Neural cell (in vitro differentiated cells): Measurements from ENCODE around the gene FPGS.

ENCODE experiments used
- EP300 ChIP-seq: fragments of 450-650 bp; conservative IDR thresholded peaks from 2 replicates; pipeline ENCODE4 v1.6.1; 2014; ENCODE audit warnings: antibody characterized with exemption, mild to moderate bottlenecking, moderate library complexity; ENCODE audit not compliant: poor library complexity, severe bottlenecking
- EZH2 ChIP-seq: fragments of 200-600, 300-800 bp; shearing (Covaris generic), sonication (generic); IDR thresholded peaks from 2 replicates; pipeline ENCODE4 v1.6.1; 2014; ENCODE audit warnings: antibody characterized with exemption, low read length, borderline replicate concordance, mild to moderate bottlenecking; ENCODE audit not compliant: insufficient read depth, poor library complexity, severe bottlenecking
- TF ChIP-seq, protein P1 (sequence below): fragments of 450-650 bp; IDR thresholded peaks from 2 replicates; pipeline ENCODE4 v1.5.1; 2014; ENCODE audit warnings: antibody characterized with exemption, mild to moderate bottlenecking, moderate library complexity; ENCODE audit not compliant: poor library complexity, severe bottlenecking
- TF ChIP-seq, protein P2 (sequence below): IDR thresholded peaks from 2 replicates; pipeline ENCODE4 v1.6.1; 2012; ENCODE audit warnings: borderline replicate concordance

DNA sequence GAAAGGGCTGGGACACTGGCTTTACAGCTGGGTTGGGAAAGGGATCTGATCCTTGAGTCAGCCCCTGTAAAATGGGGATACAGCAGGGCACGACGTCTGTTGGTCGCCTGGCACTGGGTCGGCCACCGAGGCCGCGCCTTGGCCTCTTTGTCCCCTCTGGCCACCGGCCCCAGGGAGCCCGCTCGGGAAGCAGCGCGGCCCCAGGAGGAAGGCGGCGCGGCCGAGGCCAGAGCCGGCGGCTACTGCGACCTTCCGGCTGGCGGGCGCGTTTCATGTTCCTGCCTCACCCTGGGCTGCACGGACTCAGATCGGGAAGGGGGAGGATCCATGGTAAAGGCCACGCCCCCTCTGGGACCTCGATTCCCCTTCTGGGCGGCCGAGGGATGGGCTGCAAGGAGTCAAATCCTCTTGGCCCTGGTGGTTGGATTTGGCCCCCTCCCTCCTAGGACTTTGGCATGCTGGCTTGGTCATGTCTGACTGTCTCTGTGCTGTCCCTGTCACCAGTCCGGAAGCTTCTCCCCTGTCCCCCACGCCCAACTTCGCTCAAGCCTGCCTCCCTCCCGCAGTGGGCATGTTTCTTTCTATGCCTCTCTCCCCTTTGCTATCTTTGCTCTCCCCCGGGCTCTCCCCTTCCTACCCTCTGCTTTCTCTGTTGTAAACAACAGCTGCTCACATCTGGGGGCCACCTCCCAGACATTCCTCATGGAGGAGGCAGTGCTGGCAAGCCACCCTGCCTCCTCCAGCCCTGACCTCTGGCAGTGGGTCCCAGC lies 25.8 kb downstream of the FPGS start:
- TF ChIP-seq EZH2 (no peak), EP300 (no peak)
- TF ChIP-seq, protein P1, sequence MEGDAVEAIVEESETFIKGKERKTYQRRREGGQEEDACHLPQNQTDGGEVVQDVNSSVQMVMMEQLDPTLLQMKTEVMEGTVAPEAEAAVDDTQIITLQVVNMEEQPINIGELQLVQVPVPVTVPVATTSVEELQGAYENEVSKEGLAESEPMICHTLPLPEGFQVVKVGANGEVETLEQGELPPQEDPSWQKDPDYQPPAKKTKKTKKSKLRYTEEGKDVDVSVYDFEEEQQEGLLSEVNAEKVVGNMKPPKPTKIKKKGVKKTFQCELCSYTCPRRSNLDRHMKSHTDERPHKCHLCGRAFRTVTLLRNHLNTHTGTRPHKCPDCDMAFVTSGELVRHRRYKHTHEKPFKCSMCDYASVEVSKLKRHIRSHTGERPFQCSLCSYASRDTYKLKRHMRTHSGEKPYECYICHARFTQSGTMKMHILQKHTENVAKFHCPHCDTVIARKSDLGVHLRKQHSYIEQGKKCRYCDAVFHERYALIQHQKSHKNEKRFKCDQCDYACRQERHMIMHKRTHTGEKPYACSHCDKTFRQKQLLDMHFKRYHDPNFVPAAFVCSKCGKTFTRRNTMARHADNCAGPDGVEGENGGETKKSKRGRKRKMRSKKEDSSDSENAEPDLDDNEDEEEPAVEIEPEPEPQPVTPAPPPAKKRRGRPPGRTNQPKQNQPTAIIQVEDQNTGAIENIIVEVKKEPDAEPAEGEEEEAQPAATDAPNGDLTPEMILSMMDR, result no peak
- TF ChIP-seq, protein P2, sequence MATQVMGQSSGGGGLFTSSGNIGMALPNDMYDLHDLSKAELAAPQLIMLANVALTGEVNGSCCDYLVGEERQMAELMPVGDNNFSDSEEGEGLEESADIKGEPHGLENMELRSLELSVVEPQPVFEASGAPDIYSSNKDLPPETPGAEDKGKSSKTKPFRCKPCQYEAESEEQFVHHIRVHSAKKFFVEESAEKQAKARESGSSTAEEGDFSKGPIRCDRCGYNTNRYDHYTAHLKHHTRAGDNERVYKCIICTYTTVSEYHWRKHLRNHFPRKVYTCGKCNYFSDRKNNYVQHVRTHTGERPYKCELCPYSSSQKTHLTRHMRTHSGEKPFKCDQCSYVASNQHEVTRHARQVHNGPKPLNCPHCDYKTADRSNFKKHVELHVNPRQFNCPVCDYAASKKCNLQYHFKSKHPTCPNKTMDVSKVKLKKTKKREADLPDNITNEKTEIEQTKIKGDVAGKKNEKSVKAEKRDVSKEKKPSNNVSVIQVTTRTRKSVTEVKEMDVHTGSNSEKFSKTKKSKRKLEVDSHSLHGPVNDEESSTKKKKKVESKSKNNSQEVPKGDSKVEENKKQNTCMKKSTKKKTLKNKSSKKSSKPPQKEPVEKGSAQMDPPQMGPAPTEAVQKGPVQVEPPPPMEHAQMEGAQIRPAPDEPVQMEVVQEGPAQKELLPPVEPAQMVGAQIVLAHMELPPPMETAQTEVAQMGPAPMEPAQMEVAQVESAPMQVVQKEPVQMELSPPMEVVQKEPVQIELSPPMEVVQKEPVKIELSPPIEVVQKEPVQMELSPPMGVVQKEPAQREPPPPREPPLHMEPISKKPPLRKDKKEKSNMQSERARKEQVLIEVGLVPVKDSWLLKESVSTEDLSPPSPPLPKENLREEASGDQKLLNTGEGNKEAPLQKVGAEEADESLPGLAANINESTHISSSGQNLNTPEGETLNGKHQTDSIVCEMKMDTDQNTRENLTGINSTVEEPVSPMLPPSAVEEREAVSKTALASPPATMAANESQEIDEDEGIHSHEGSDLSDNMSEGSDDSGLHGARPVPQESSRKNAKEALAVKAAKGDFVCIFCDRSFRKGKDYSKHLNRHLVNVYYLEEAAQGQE, result no peak
